Measurements from ENCODE around the gene SUCLG1.

Gene SUCLG1

DNA sequence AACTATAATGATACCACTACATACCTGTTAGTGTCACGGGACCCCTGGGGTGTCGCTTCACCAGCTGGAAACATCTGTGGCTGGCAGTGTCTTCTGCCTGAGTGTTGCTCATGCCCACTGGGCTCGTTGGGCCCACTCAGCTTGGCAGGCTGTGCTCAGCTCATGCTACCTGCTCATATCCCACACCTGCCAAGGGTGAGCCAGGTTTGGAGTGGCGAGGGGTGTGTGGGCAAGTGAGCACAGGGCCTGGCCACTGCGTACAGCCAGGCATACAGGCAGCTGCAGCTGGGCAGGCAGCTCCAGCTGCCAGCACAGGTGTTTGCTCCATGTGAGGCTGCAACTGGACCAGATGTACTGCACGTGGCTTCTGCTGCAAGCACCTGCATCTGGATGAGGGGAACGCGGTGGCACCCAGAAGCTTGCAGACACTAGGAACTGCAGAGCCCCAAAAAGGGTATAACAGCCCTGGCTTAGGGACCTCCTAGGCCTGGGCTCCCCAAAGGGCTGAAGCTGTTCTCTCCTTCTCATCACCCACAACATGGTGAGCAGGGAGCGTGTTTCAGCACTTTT lies 70.1 kb downstream of the SUCLG1 start:
- TF ChIP-seq, protein P1, sequence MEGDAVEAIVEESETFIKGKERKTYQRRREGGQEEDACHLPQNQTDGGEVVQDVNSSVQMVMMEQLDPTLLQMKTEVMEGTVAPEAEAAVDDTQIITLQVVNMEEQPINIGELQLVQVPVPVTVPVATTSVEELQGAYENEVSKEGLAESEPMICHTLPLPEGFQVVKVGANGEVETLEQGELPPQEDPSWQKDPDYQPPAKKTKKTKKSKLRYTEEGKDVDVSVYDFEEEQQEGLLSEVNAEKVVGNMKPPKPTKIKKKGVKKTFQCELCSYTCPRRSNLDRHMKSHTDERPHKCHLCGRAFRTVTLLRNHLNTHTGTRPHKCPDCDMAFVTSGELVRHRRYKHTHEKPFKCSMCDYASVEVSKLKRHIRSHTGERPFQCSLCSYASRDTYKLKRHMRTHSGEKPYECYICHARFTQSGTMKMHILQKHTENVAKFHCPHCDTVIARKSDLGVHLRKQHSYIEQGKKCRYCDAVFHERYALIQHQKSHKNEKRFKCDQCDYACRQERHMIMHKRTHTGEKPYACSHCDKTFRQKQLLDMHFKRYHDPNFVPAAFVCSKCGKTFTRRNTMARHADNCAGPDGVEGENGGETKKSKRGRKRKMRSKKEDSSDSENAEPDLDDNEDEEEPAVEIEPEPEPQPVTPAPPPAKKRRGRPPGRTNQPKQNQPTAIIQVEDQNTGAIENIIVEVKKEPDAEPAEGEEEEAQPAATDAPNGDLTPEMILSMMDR (conservative IDR thresholded peaks at IDR 0.05) = no peak
- H3K27ac ChIP-seq = no peak overlapping the region

DNA sequence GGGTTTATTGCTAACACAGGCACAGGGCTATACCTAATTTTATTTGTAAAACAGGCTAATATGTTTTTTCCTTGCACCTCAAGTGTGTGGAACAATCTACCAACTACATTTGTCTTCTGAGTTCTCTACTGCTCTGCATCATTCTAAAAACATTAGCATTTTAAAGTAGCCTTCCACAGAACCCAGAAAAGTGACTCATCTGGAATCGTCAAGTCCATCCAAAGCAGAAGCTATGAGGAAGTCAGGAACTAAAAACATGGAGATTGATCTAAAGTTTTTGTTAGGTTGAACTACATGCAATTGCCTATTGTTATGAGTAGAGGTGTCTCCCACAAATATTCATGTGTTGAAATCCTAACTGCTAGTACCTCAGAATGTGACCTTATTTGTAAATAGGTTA lies 70.9 kb downstream of the SUCLG1 start:
- no peak overlapping the region for H3K27ac ChIP-seq
- TF ChIP-seq, protein P1 (conservative IDR thresholded peaks at IDR 0.05) = no peak

- TF ChIP-seq, protein P1 (conservative IDR thresholded peaks at IDR 0.05) = no peak
- H3K27ac ChIP-seq = peak overlapping the region; percentile 58
These were observed 72.6 kb downstream of the SUCLG1 start for GRCh38 chr2:84386336-84387040.

GRCh38 chr2:84383271-84383670 lies 75.8 kb downstream of the SUCLG1 start:
- TF ChIP-seq, protein P1 (conservative IDR thresholded peaks at IDR 0.05) = no peak
- no peak overlapping the region for H3K27ac ChIP-seq

DNA sequence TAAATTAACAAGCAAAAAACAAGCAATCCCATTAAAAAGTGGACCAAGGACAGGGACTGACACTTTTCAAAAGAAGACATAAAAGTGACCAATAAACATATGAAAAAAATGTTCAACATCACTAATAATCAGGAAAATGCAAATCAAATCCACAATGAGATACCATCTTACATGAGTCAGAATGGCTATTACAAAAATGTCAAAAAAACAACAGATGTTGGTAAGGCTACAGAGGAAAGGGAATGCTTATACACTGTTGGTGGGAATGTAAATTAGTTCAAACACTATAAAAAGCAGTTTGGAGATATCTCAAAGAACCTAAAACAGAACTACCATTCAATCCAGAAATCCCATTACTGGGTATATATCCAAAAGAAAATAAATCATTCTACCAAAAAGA lies 78.2 kb downstream of the SUCLG1 start:
- H3K27ac ChIP-seq = no peak overlapping the region
- TF ChIP-seq, protein P1 (conservative IDR thresholded peaks at IDR 0.05) = no peak

DNA sequence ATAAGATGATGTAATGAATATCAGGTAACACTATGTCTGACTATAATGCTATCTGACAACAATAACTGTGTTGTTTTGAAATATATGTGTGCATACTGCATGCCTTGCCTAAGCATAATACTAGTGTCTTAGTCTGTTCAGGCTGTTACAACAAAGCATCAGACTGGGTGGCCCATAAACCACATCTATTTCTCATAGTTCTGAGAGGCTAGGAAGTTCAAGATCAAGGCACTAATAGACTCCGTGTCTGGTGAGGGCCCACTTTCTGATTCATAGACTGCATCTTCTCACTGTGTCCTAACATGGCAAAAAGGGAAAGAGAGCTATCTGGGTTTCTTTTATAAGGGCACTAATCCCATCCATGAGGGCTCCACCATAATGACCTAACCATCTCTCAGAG lies 80.1 kb downstream of the SUCLG1 start:
- no peak overlapping the region for H3K27ac ChIP-seq
- TF ChIP-seq, protein P1 (conservative IDR thresholded peaks at IDR 0.05) = no peak

DNA sequence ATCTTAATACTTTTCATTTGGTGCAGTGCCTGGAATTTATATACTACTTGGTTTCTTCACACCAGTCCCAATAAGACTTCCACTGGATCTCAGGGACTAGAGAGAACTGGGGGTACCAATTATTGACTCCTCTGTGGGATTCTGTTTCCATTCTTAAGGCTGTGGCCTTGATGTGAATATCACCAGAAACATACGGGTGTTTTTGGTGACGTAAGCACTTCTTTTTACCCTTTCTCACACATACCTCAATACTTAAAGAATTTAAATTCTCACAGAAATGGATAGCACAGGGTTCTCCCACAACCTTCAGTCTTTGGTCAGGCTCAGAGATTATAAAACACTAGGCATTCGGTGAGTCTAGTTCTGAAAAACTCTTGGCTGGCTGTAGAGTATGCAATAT lies 84.1 kb downstream of the SUCLG1 start:
- H3K27ac ChIP-seq = no peak overlapping the region
- TF ChIP-seq, protein P1 (conservative IDR thresholded peaks at IDR 0.05) = no peak

All from VCaP (cell line).